ENCODE data around the gene ADARB2. TPM values are rescaled to one million over a fixed set of nuclear protein-coding genes. Genes with fewer than 3 reads are reported as not detected.

ADARB2 gene
- total RNA-seq, 4 donors from 2014 or later: 2.3 to 3.7 (median 2.6) TPM

GRCh38 chr10:1290071-1290471 lies 447.3 kb downstream of the ADARB2 start:
- intact Hi-C loops (cut with DNase I): no loop called here
- Histone ChIP-seq H3K36me3 (no peaks in the 10 kb centered on the region), H3K27ac (replicated peaks in 1 of 4) (no peak overlapping the region), H3K27me3 (peaks cover 0 to 26% (median 0%) of the 10 kb centered on the region in 4 donors), H3K4me1 (peaks cover 0 to 17% (median 3%) of the 10 kb centered on the region in 4 donors), H3K4me3 (no peak overlapping the region), H3K9me3 (no peaks in the 10 kb centered on the region)
- 88% methylated on average over 7 of the region's 8 CpGs for WGBS
- no peak for DNase-seq (ENCODE audit: extremely low spot score)
- TF ChIP-seq CTCF (IDR thresholded peaks at IDR 0.05): no peak

- intact Hi-C loops (cut with DNase I): no loop called here
- Histone ChIP-seq H3K36me3 (no peaks in the 10 kb centered on the region), H3K4me1 (peaks cover 0 to 17% (median 3%) of the 10 kb centered on the region in 4 donors), H3K27me3 (peaks cover 0 to 26% (median 0%) of the 10 kb centered on the region in 4 donors), H3K9me3 (no peaks in the 10 kb centered on the region), H3K27ac (replicated peaks in 1 of 4) (no peak overlapping the region), H3K4me3 (no peak overlapping the region)
- DNase-seq (ENCODE audit: extremely low spot score): no peak
- WGBS: 87% methylated on average over 15 of the region's 16 CpGs
- TF ChIP-seq CTCF (IDR thresholded peaks at IDR 0.05) (no peak), POLR2A (IDR thresholded peaks at IDR 0.05; ENCODE audit: low read depth) (no peak), EP300 (IDR thresholded peaks at IDR 0.05) (no peak), POLR2AphosphoS5 (IDR thresholded peaks at IDR 0.05) (no peak)
Observed at GRCh38 chr10:1289591-1289990, 447.7 kb downstream of the ADARB2 start.

- Histone ChIP-seq H3K4me1 (peaks cover 0 to 11% (median 3%) of the 10 kb centered on the region in 4 donors), H3K27ac (replicated peaks in 1 of 4) (peak overlapping the region in 2 of 4 donors; percentile 16 to 18), H3K4me3 (no peak overlapping the region), H3K36me3 (no peaks in the 10 kb centered on the region), H3K27me3 (peaks cover 0 to 16% (median 0%) of the 10 kb centered on the region in 4 donors), H3K9me3 (no peaks in the 10 kb centered on the region)
- intact Hi-C loops (cut with DNase I): no loop called here
- 45% methylated on average over 6 of the region's 6 CpGs for WGBS
- TF ChIP-seq POLR2AphosphoS5 (IDR thresholded peaks at IDR 0.05): no peak
- TF ChIP-seq POLR2A (IDR thresholded peaks at IDR 0.05; ENCODE audit: low read depth): no peak
- TF ChIP-seq EP300 (IDR thresholded peaks at IDR 0.05): no peak
- no peak for TF ChIP-seq CTCF (IDR thresholded peaks at IDR 0.05)
- no peak for DNase-seq (ENCODE audit: extremely low spot score)
Observed at GRCh38 chr10:1287971-1288401, 449.3 kb downstream of the ADARB2 start.

GRCh38 chr10:1287487-1287886 lies 449.8 kb downstream of the ADARB2 start:
- Histone ChIP-seq H3K27me3 (peaks cover 0 to 16% (median 0%) of the 10 kb centered on the region in 4 donors), H3K36me3 (no peaks in the 10 kb centered on the region), H3K9me3 (no peaks in the 10 kb centered on the region), H3K4me1 (peaks cover 0 to 11% (median 3%) of the 10 kb centered on the region in 4 donors), H3K4me3 (no peak overlapping the region), H3K27ac (replicated peaks in 1 of 4) (peak overlapping the region in 2 of 4 donors; percentile 16 to 18)
- no peak for TF ChIP-seq CTCF (IDR thresholded peaks at IDR 0.05)
- TF ChIP-seq POLR2A (IDR thresholded peaks at IDR 0.05; ENCODE audit: low read depth): no peak
- no peak for TF ChIP-seq POLR2AphosphoS5 (IDR thresholded peaks at IDR 0.05)
- no peak for TF ChIP-seq EP300 (IDR thresholded peaks at IDR 0.05)
- intact Hi-C loops (cut with DNase I): no loop called here
- no peak for DNase-seq (ENCODE audit: extremely low spot score)
- WGBS: 65% methylated on average over 7 of the region's 7 CpGs

- 72% methylated on average over 7 of the region's 8 CpGs for WGBS
- intact Hi-C loops (cut with DNase I): no loop called here
- H3K4me1 ChIP-seq: peaks cover 0 to 11% (median 3%) of the 10 kb centered on the region in 4 donors
- H3K27ac ChIP-seq (replicated peaks in 1 of 4): no peak overlapping the region
- TF ChIP-seq CTCF (IDR thresholded peaks at IDR 0.05): no peak
- TF ChIP-seq POLR2A (IDR thresholded peaks at IDR 0.05; ENCODE audit: low read depth): no peak
- TF ChIP-seq POLR2AphosphoS5 (IDR thresholded peaks at IDR 0.05): no peak
- TF ChIP-seq EP300 (IDR thresholded peaks at IDR 0.05): no peak
- H3K4me3 ChIP-seq: no peak overlapping the region
- DNase-seq (ENCODE audit: extremely low spot score): no peak
- H3K9me3 ChIP-seq: no peaks in the 10 kb centered on the region
- peaks cover 0 to 15% (median 0%) of the 10 kb centered on the region in 4 donors for H3K27me3 ChIP-seq
- H3K36me3 ChIP-seq: no peaks in the 10 kb centered on the region
Observed at GRCh38 chr10:1284076-1284475, 453.2 kb downstream of the ADARB2 start.

Data from esophagus muscularis mucosa (tissue), 4 donors.